A673 (cell line): Measurements from ENCODE around the gene THNSL1.

Source experiments
- EZH2 ChIP-seq: fragments of 200-600 bp; sonication (generic); IDR thresholded peaks from 2 replicates; pipeline ENCODE4 v1.6.1; 2017; ENCODE audit warnings: borderline replicate concordance, low read depth, mild to moderate bottlenecking, mixed read lengths, antibody characterized with exemption, low read length; ENCODE audit not compliant: poor library complexity, severe bottlenecking
- TF ChIP-seq, protein P1 (sequence below): fragments of 300-800, 200-600 bp; sonication (generic); conservative IDR thresholded peaks from 2 replicates; pipeline ENCODE4 v1.5.1; 2017; ENCODE audit warnings: low read depth, mild to moderate bottlenecking, antibody characterized with exemption, low read length, moderate library complexity, mixed read lengths

GRCh38 chr10:25023278-25023677, 6.9 kb downstream of the THNSL1 start:
- TF ChIP-seq, protein P1, sequence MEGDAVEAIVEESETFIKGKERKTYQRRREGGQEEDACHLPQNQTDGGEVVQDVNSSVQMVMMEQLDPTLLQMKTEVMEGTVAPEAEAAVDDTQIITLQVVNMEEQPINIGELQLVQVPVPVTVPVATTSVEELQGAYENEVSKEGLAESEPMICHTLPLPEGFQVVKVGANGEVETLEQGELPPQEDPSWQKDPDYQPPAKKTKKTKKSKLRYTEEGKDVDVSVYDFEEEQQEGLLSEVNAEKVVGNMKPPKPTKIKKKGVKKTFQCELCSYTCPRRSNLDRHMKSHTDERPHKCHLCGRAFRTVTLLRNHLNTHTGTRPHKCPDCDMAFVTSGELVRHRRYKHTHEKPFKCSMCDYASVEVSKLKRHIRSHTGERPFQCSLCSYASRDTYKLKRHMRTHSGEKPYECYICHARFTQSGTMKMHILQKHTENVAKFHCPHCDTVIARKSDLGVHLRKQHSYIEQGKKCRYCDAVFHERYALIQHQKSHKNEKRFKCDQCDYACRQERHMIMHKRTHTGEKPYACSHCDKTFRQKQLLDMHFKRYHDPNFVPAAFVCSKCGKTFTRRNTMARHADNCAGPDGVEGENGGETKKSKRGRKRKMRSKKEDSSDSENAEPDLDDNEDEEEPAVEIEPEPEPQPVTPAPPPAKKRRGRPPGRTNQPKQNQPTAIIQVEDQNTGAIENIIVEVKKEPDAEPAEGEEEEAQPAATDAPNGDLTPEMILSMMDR, result no peak
- no peak for TF ChIP-seq EZH2
